Sigmoid colon (tissue), 4 donors: Measurements from ENCODE around the gene MRTFA.

Experiments used
- POLR2A ChIP-seq, 2 donors: fragments of 450-650 bp; IDR thresholded peaks; one replicate each; pipeline ENCODE4 v1.6.1; 2016; ENCODE audit warnings: antibody characterized with exemption in 2 of 2, mild to moderate bottlenecking in 2 of 2, moderate library complexity in 2 of 2
- POLR2AphosphoS5 ChIP-seq, 4 donors: sonication (generic); formaldehyde crosslinking; IDR thresholded peaks; one replicate each; pipeline ENCODE4 v1.6.1; 2017; ENCODE audit warnings: antibody characterized with exemption in 4 of 4
- TF ChIP-seq, protein P1 (sequence below), 4 experiments: fragments of 450-650 bp in 3 of 4; fragments of 200-600 bp in 1 of 4; IDR thresholded peaks; one replicate each; pipeline ENCODE4 v1.5.1; 2016 to 2019; ENCODE audit warnings: antibody characterized with exemption in 4 of 4, mild to moderate bottlenecking in 3 of 4, moderate library complexity in 2 of 4

DNA sequence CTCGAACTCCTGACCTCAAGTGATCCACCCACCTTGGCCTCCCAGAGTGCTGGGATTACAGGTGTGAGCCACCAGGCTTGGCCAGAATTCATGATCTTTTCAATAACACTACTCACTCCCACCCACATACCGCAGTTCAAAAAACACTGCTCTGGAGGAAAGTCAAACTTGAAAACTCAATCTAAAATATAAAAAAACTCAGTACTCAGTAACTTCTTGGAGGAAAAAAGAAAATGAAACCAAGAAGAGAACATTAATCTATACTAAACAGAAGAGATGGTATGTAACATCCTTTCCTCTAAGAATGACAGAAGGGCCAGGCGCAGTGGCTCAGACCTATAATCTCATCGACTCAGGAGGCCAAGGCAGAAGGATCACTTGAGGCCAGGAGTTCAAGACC is 58.3 kb downstream of the MRTFA start:
- no peak for TF ChIP-seq POLR2AphosphoS5 (IDR thresholded peaks at IDR 0.05)
- TF ChIP-seq, protein P1, sequence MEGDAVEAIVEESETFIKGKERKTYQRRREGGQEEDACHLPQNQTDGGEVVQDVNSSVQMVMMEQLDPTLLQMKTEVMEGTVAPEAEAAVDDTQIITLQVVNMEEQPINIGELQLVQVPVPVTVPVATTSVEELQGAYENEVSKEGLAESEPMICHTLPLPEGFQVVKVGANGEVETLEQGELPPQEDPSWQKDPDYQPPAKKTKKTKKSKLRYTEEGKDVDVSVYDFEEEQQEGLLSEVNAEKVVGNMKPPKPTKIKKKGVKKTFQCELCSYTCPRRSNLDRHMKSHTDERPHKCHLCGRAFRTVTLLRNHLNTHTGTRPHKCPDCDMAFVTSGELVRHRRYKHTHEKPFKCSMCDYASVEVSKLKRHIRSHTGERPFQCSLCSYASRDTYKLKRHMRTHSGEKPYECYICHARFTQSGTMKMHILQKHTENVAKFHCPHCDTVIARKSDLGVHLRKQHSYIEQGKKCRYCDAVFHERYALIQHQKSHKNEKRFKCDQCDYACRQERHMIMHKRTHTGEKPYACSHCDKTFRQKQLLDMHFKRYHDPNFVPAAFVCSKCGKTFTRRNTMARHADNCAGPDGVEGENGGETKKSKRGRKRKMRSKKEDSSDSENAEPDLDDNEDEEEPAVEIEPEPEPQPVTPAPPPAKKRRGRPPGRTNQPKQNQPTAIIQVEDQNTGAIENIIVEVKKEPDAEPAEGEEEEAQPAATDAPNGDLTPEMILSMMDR (IDR thresholded peaks at IDR 0.05): no peak
- no peak for TF ChIP-seq POLR2A (IDR thresholded peaks at IDR 0.05)
